EL (cell line): ENCODE results near the gene SUCLG1.
A peak's percentile ranks its signal among the peaks of the same experiment; 100 is the strongest.

Source experiments
- DNase-seq: peaks from one replicate; pipeline ENCODE4 v3.0.0-alpha.2; 2016

The SUCLG1 gene

DNA sequence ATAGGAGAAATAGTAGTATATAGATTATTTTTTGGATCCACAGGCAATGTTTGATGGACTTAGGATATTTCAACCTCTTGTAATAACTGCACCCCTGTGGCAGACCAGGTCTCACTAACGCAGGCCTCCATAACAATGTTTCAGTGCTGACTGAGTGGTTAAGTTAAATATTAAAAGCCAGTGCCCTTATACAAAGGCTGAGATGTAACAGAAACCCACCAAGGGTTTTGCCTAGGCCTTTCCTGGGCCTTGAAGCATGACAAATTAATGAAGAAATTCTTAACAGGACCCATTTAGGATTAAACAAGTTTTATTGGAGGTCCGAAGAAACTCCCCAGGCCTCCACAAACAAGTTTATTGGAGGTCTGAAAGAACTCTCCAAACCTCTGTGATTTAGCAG, 1.6 kb upstream of the SUCLG1 start:
- no peak for DNase-seq

DNA sequence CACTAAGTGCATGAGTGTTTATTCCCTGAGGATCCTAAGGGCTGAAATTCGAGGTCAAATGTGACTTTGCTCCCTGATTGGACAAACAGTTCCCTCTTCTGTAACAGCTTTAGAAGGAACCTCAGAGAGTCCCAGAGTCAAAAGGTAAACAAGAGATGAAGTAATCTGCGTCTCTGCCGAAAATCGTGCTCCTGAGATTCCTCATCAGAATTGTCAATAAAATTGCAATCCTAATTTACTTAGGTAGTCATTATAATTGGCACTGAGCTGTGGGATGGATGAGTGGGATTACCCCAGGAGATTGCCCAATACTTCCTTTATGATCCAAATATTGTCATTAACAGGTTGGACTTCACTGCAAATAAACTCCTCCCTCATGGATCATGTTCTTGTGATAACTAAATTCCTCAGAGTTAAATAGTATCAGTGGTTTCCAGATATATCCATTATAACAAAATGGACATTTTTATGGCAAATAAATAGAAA, 907 bp upstream of the SUCLG1 start:
- no peak for DNase-seq

DNA sequence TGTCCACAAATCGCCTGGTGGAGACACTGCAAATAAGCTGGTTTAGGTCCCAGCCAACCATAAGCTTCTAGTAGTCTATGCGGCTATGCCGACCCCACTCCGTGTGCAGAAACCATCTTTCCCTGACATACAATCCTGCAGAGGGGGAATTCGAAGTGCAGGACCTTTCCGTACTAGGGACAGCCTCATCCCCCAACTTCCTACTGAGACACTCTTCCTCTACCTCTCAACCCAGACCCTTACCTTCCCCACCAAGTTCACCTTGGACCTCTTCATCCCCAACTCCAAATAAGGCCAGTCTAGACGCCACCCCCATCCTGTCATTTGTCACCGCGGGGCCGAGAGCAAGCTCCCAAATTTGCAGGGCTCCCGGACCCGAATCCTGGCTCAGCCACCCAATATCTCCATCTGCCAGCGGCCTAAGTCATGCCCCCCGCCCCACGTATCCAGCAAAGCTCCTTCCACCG, 496 bp downstream of the SUCLG1 start:
- DNase-seq, result peak; percentile 29

DNA sequence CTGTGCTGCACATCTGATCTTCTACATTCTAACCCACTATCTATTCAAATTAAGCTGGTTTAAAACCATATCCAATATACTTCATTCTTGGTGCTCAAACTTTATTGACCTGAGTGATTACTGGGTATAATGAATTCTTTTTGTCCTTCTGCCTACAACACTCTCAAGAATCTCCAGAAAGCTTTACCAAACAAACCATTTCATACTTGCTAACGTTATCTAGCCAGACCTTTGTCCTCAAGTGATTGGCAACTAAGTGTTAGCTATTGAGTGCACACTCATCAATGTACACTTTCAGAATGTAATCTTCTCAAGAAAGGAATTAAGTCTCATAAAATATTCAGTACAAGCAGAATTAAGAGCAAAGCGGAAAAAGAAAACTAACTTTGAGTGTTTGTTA, 1.4 kb downstream of the SUCLG1 start:
- no peak for DNase-seq

DNA sequence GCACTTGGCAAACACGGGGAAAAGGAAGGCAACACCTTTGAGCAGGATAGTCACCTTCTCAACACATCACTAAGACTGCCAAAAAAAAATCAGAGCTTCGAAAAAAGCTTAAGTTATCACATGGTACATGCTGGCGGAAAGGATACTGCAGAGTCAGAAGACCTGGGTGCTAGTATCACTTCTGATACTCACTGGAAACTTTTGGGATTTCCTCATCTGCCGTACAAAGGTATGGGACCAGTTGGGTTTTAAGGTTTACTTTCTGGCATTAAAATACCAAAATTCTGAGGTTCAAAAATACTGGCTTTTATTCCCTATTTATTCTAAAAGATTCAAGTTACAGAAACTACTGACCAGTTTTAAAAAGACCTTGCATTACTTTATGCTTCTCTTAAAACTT, 2.9 kb downstream of the SUCLG1 start:
- no peak for DNase-seq

DNA sequence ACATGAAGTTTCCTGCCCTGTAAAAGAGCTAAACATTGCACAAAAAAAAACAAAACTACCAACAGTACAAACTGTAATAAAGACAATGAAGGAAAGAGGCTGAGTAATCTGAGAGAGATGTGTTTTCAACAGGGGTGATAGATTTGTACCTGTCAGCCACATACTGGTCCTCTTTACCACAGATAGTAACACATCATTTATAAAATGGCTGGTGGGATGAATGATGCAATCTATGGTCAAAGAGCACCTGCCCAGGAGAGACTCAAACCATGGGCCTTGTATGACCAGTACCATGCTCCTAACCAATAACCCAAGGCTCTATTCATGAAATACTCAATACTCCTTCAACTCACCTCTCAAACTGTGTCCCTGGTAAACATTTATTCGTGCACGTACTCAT, 4.5 kb downstream of the SUCLG1 start:
- no peak for DNase-seq

DNA sequence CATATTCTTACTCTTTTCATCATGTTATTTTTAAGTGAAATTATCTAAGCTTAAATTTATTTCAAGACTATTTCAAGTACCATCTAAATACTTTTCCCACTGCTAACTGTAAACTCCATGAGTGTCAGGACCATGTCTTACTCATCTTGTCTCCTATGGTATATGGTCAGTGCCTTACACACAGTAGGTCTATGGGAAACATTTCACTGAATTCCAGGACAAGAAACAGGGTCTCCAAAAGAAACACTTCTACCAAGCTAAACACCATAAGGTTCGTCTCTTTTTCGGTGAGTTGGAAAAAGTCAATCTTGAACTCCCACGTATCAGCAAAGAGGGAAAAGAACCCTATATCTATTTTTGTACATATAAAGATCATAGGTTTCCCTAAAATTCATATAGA, 6.5 kb downstream of the SUCLG1 start:
- no peak for DNase-seq

DNA sequence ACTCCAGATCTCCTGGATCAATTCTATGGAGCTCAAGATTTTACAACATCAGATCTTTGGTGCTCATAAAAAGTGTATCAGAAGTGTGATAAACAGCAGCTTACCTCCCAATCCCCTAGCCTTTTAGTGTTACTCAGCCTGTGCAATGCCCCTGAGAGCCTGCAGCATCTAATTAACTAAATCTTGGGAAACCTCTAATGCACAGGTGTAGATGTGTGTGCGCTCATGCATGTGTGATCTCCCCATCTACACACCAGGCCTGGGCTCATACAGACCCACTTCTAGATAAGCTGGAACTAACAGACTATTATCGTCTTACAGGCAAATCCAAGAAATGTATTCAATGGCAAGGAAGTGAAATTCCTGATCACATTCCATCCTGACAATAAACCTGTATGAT, 7.5 kb downstream of the SUCLG1 start:
- no peak for DNase-seq

DNA sequence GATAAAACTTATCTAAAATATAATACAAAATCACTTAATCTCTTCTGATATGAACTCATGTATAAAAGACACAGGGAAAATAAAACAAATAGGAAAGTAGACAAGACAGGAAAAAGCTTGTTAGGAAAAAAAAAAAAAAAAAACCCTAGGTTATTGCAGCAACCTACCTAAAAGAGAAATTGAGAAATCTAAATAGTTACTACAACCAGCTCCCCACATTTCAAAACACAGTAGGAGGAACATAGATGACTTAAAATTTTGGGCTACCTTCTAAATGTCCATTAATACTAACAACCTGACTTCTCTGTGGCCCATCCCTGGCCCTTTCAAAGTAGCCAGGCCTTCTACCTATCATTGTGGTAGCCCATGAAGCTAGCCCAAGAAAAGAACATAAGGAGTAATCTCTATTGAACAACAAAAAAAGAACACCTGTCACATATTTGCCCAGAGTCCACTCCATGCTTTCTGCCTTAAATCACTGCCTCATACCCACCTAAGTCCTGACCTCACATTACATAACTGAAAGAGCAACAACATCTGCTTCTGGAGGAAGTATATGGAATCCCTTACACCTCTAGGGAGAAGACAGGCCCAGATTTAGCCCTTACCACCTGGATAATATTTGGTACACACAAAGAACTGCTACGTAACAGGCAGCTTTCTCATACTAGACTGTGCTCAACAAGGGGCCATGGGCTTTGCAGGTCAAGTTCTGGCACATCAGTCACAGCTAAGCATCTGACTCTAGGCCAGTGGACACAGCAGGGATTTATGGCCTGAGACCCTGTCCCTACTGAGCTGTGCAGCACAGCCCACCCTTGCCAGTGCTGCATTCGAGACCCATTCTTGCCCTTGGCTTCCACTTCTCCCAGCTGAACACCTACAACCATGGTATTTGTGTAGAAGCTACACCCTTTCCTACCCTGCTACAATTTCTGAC, 8.5 kb downstream of the SUCLG1 start:
- DNase-seq, result no peak

DNA sequence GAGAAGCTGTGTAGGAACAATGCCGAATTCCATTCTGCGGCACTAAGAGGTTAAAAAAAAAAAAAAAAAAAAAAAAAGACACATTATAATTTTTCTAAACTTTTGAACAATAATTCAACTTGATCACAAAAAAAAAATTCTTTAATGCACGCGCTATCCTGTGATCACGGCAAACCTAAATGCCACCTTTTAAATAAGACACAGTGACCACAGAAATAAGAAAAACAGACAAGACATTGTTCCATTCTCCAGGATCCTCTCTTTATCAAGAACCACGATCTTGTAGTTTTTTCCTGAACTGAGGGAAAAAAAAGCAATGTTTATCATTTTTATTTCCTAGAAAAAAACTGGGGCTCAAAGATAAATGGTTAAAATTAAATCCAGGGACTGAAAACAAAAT, 9.4 kb downstream of the SUCLG1 start:
- no peak for DNase-seq

DNA sequence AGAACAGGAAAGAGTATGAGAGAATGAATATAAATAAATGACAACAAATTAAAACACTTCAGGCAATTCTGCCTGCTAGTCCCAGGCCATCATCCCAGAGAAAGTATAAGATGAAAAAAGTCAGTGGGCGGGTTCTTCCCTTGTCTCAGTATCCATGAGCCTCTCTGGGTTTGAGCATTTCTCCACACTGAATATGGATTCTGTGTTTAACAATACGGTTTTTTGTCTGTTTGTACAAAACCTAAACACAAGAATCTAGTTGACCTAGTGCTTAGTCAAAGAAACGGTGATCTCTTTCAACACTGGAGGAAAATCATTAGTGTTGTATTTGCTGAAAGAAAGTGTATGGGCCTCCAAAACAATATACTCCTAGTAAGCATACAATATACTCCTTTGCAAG, 10.0 kb downstream of the SUCLG1 start:
- DNase-seq, result no peak

DNA sequence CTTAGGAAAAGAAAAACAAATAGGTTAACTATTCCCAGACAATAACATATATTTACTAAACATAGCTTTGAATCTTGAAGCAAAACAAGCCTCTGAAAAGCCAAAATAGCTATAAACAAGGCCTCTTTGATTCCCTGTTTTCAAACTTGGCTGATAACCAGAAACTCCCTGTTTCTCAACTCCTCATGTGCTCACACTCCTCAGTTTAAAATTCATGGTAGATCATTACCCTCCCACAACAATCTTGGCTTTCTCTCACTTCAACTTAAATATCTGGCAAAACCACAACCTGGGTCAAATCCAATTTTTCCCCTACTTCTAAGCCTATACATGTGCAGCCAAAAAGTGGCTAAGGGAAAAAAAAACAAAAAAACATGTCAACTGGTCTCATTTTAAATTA, 15.6 kb downstream of the SUCLG1 start:
- peak; percentile 7 for DNase-seq

DNA sequence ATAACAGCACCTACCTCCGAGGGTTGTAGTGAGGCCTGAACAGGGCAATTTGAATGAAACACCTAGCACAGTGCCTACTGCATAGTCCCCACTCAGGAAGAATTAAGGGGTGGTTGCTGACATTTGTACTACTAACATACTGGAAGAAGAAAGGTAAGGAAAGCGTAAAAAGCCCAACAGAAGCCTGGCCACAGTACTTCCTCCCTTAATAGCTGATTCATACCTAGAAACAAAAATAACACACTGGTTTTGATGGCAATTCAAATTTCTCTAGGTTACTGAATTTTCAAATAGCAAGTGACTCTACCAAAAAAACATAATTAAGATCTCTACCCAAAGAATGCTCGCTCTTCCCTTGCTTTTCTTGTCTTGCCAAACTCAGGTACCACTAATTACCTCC, 16.2 kb downstream of the SUCLG1 start:
- DNase-seq, result no peak

DNA sequence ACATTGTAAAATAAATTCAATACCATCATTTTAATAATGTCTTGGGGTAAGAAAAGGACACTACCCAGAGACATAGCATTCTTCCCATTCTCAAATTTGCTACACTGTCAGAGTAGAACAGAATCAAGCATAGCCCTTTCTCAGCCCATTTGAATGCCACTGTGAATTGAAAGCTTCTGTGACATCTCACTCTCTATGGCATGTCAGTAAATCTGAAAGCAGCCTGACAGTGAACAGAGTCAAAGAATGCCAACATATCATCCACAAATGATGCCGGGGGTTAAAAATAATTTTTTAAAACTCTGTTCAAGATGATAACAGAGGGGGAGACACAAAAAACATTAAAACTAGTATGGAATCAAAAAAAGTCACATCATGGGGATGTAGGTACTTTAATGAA, 17.6 kb downstream of the SUCLG1 start:
- no peak for DNase-seq

DNA sequence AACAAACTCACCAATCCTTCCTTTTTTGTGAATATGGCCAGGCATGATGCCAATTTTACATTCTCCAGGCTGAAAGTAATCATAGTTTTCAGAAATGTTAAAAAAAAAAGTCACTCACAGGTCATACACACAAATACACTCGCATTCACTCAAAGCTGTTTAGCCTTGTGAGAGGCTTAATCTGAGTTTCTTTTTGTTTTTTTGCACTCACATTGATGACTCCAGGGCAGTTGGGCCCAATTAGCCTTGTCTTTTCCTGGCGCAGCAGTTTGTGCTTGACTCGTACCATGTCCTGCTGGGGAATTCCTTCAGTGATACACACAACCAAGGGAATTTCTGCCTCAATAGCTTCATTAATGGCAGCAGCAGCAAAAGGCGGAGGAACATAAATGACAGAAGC, 18.0 kb downstream of the SUCLG1 start:
- no peak for DNase-seq

DNA sequence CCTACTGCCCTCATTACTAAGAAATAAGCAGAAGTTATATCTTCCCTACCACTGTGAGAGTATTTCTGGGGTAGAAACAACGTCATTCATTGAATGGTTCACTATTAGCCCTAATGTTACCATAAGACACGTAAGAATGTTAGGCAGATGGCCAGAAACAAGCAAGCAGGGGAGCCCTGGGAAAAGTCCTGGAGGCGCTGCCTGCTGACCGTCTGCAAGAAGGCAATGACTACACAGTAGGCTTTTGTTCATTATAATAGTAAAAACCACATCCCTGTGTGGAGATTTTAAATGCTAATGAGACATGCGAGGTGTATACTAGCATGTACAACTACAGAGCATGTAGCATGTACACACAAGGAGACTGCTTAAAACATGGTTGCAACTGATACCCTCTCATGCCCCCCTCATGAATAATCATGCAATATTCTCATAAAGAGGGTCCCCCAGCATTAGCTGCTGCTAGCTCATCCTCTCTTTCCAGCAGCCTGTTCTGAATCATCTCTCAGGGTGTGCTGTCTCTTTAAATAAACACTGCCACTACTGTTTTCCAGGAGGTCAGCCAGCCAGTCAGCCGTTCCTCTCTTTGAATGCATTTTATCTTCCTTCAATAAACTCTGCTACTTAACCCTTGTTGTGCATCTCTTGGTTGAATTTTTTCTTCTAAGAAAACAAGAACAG, 23.6 kb downstream of the SUCLG1 start:
- DNase-seq, result peak; percentile 34

DNA sequence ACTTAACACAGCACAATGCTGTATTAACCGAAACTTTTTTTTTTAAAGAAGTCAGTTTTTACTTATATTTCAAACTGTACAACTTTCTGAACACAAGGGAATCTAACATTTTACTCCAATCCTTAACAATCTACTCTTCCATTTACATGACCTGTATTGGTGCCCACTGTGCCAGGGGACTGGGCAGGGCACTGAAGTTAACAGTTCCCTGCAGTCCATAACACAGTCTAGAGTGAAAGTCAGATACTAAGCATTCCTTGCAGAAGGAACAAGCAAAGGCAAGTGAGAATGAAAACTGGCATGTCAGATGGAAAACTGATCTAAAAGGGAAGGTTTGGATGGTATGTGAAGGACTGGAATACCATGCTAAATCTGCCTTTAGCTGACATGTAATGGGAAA, 29.8 kb downstream of the SUCLG1 start:
- DNase-seq, result no peak

DNA sequence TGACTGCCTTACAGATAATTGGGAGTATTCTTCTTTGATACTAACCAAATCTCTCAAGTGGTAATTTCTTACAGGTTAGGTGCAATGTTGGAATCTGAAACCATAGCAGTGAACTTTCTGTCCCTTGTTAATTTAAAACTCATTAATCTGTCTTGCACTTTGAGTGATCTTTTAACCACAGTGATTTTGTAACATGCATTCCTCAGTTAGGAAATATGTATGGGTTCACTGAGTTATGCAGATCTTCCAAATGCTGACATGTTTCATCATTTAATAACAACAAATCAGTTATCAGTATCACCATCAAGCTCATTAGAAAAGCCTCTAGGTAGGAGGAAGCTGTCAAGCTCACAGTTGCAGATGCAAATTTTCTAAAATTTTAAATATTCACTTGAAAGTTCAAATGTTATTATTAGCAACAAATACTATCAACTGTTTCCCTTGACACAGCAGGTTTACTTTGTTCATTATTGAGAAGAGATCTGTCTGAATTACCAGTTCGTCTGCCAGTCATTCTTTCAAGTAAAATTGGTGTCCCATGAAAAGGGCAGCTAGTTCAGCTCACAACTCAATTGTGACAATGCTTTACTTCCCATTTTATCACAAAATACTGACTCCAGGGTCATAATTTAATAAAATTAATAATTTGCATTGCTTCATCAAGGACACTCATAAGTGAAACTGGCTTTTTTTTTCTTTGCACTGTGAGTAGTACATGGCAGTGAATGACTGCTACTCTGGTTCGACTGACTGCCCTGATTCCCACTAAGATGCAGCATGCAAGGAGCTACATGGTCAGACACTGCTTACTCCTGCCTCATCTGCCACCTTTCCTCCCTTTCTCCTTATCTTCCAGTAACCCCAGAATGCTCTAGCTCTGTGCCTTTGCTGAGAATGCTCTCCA, 31.6 kb downstream of the SUCLG1 start:
- peak; percentile 46 for DNase-seq

DNA sequence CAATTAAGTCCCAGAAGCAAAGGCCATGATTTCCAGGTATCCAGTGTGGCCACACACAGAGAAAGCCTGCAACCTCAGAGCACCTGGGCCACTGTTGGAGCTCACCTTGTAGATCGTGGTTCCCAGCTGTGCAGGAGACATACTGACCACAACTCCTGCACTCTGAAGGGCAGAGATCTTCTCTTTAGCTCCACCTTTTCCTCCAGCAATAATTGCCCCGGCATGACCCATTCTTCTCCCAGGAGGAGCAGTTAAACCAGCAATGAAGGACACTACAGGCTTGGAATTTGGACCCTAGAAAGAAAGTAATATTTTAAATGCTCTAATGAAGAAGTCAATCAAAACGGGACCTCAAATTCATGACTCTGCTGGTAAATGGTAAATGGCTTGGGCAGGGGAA, 33.8 kb downstream of the SUCLG1 start:
- DNase-seq, result no peak

DNA sequence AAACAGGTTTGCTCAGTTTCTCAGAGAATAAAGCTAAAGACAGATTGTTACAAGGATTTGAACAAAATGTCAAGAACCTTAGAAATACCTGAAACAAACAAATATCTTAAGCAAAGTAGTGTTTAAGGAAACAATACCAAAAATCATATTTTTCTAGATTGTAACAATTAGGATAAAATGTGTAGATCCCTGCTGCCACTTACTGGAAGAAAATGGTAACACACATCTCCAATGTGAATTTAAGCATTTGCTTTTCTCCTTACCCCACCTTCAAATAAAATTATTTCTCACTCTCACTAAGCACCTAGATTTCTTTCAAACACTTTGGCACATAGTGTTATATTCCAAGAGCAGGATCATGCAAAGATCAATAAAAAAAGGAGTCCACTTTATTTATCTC, 34.9 kb downstream of the SUCLG1 start:
- DNase-seq, result no peak

DNA sequence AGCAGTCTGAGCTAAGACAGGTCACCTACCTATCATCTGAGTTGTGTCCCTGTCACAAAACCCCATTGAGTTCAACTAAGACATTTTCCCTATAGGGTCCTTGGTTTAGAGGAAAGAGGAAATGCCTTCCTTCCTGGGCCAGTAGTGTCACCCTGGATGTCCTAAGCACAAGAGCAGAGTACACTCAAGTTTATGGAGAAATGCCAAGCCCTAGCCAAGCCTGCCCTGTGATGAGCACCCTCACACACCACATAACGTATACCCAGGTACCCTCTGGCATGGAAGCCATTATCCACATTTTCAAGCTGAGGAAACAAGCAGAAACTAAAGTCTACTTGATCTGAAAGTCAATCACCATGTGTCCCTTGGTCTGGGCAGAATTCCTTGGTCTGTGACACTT, 37.3 kb downstream of the SUCLG1 start:
- DNase-seq, result no peak

DNA sequence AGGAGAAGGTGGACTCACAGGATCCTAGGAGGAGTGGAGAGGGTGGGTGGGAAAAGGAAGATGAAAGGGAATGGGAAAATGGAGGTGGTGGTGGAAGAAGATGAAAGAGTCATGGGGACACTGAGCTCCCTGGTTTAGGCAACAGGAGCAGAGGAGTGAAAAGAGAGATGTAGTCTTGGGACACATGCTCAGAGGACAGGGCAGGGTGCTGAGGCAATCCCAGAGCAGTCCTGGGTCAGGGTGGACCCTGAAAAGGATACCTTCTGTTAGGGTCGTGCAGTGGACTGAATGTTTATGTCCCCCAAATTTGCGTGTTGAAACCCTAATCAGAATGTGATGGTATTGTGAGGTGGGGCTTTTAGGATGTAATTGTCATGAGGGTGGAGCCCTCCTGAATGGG, 37.9 kb downstream of the SUCLG1 start:
- no peak for DNase-seq
